Trophoblast cell (in vitro differentiated cells and primary cell): Measurements from ENCODE around the gene PLB1.
A peak's percentile ranks its signal among the peaks of the same experiment; 100 is the strongest.

Experiments used
- DNase-seq, 2 donors: peaks; one replicate each; pipeline ENCODE4 v3.0.0-alpha.2; 2016
- H2AFZ ChIP-seq: 2 replicates; pipeline ENCODE4 v1.6.1; 2013; ENCODE audit warnings: low read length, moderate library complexity, mild to moderate bottlenecking; ENCODE audit not compliant: insufficient read depth, poor library complexity
- H2AK5ac ChIP-seq: 2 replicates; pipeline ENCODE4 v1.6.1; 2013; ENCODE audit warnings: mild to moderate bottlenecking, low read length
- H2BK120ac ChIP-seq: 2 replicates; pipeline ENCODE4 v1.6.1; 2013; ENCODE audit warnings: low read length, mild to moderate bottlenecking, moderate library complexity; ENCODE audit not compliant: insufficient read depth, poor library complexity
- H2BK12ac ChIP-seq: 2 replicates; pipeline ENCODE4 v1.6.1; 2013; ENCODE audit warnings: mild to moderate bottlenecking, low read length, moderate library complexity
- H2BK5ac ChIP-seq: 2 replicates; pipeline ENCODE4 v1.6.1; 2013; ENCODE audit warnings: low read length, low read depth, moderate library complexity, mild to moderate bottlenecking; ENCODE audit not compliant: poor library complexity
- H3K14ac ChIP-seq: 2 replicates; pipeline ENCODE4 v1.6.1; 2013; ENCODE audit warnings: mild to moderate bottlenecking, low read length
- H3K18ac ChIP-seq: 2 replicates; pipeline ENCODE4 v1.6.1; 2013; ENCODE audit warnings: mild to moderate bottlenecking, low read length
- H3K23ac ChIP-seq: 2 replicates; pipeline ENCODE4 v1.6.1; 2013; ENCODE audit warnings: low read length
- H3K27ac ChIP-seq: 2 replicates; pipeline ENCODE4 v1.5.1; 2013; ENCODE audit warnings: low read depth, mild to moderate bottlenecking, inconsistent platforms, low read length, moderate library complexity
- H3K27me3 ChIP-seq: 2 replicates; pipeline ENCODE4 v1.6.1; 2013; ENCODE audit warnings: inconsistent platforms, mild to moderate bottlenecking, low read length, moderate library complexity; ENCODE audit not compliant: insufficient read depth
- H3K36me3 ChIP-seq, 2 experiments: 1 replicate in 1 of 2; 2 replicates in 1 of 2; pipeline ENCODE4 v1.6.1; 2013; ENCODE audit warnings: low read length in 2 of 2, mild to moderate bottlenecking in 2 of 2, moderate library complexity in 1 of 2; ENCODE audit not compliant: insufficient read depth in 2 of 2, control insufficient read depth in 1 of 2
- H3K4ac ChIP-seq: 2 replicates; pipeline ENCODE4 v1.6.1; 2013; ENCODE audit warnings: low read depth, mild to moderate bottlenecking, low read length, moderate library complexity
- H3K4me1 ChIP-seq, 2 experiments: 1 replicate in 1 of 2; 2 replicates in 1 of 2; pipeline ENCODE4 v1.6.1; 2013; ENCODE audit warnings: low read length in 2 of 2, mild to moderate bottlenecking in 2 of 2, moderate library complexity in 1 of 2; ENCODE audit not compliant: insufficient read depth in 2 of 2, control insufficient read depth in 1 of 2
- H3K4me2 ChIP-seq: 2 replicates; pipeline ENCODE4 v1.6.1; 2013; ENCODE audit warnings: inconsistent platforms, mild to moderate bottlenecking, low read length, moderate library complexity
- H3K4me3 ChIP-seq: 2 replicates; pipeline ENCODE4 v1.5.1; 2013; ENCODE audit warnings: mild to moderate bottlenecking, low read depth, low read length, inconsistent platforms
- H3K79me1 ChIP-seq: one replicate; pipeline ENCODE4 v1.6.1; 2013; ENCODE audit warnings: low read length
- H3K79me2 ChIP-seq: 2 replicates; pipeline ENCODE4 v1.6.1; 2013; ENCODE audit warnings: low read length, mild to moderate bottlenecking; ENCODE audit not compliant: control insufficient read depth, insufficient read depth, poor library complexity
- H3K9ac ChIP-seq: 2 replicates; pipeline ENCODE4 v1.6.1; 2013; ENCODE audit warnings: mild to moderate bottlenecking, low read length
- H3K9me3 ChIP-seq: 2 replicates; pipeline ENCODE4 v1.6.1; 2013; ENCODE audit warnings: low read depth, mild to moderate bottlenecking, control low read depth, inconsistent platforms, low read length; ENCODE audit not compliant: insufficient read depth
- H4K12ac ChIP-seq: 2 replicates; pipeline ENCODE4 v1.6.1; 2013; ENCODE audit warnings: low read depth, mild to moderate bottlenecking, low read length, moderate library complexity
- H4K8ac ChIP-seq: 2 replicates; pipeline ENCODE4 v1.6.1; 2013; ENCODE audit warnings: low read depth, mild to moderate bottlenecking, low read length, moderate library complexity
- H4K91ac ChIP-seq: one replicate; pipeline ENCODE4 v1.6.1; 2013; ENCODE audit warnings: low read depth, mild to moderate bottlenecking, low read length, moderate library complexity
- WGBS: extraction: QIAGEN DNeasy Blood & Tissue Kit; methylation state at CpG from one replicate; pipeline ENCODE4 v1.1.7; 2013; ENCODE audit warnings: missing lambda C conversion rate; ENCODE audit not compliant: insufficient read length, insufficient coverage; ENCODE audit errors: extremely low coverage; 5-methylcytosine and 5-hydroxymethylcytosine counted together

The PLB1 gene

GRCh38 chr2:28583899-28584553 lies 88.2 kb downstream of the PLB1 start:
- H3K18ac ChIP-seq = peak overlapping the region; percentile 57
- H3K14ac ChIP-seq = no peak overlapping the region
- H3K23ac ChIP-seq = no peak overlapping the region
- H3K9ac ChIP-seq = no peak overlapping the region
- H4K12ac ChIP-seq = no peak overlapping the region
- no CpG with 5 or more reads among the region's 10 CpGs for WGBS
- H3K4me1 ChIP-seq = peaks cover 13 to 15% of the 10 kb centered on the region in 2 experiments
- H3K79me2 ChIP-seq = peaks cover 2% of the 10 kb centered on the region
- peak overlapping the region; percentile 39 for H4K8ac ChIP-seq
- H3K4ac ChIP-seq = no peak overlapping the region
- H3K27me3 ChIP-seq = no peaks in the 10 kb centered on the region
- peak; percentile 82 to 84 for DNase-seq
- H2BK5ac ChIP-seq = no peak overlapping the region
- peak overlapping the region; percentile 41 for H2BK120ac ChIP-seq
- no peak overlapping the region for H4K91ac ChIP-seq
- H3K4me3 ChIP-seq = no peak overlapping the region
- no peak overlapping the region for H2AK5ac ChIP-seq
- no peak overlapping the region for H2AFZ ChIP-seq
- peak overlapping the region; percentile 58 for H3K27ac ChIP-seq
- H2BK12ac ChIP-seq = peak overlapping the region; percentile 83
- no peaks in the 10 kb centered on the region for H3K36me3 ChIP-seq
- peak overlapping the region; percentile 38 for H3K4me2 ChIP-seq
- peaks cover 7% of the 10 kb centered on the region for H3K79me1 ChIP-seq
- no peaks in the 10 kb centered on the region for H3K9me3 ChIP-seq

- H3K18ac ChIP-seq = no peak overlapping the region
- peaks cover 11 to 12% of the 10 kb centered on the region in 2 experiments for H3K4me1 ChIP-seq
- no peak overlapping the region for H4K12ac ChIP-seq
- H3K9me3 ChIP-seq = no peaks in the 10 kb centered on the region
- H2BK120ac ChIP-seq = no peak overlapping the region
- no peaks in the 10 kb centered on the region for H3K27me3 ChIP-seq
- no peak overlapping the region for H3K14ac ChIP-seq
- H3K4me2 ChIP-seq = no peak overlapping the region
- peaks cover 2% of the 10 kb centered on the region for H3K79me2 ChIP-seq
- no peak for DNase-seq
- H2BK5ac ChIP-seq = no peak overlapping the region
- H3K9ac ChIP-seq = no peak overlapping the region
- H3K36me3 ChIP-seq = no peaks in the 10 kb centered on the region
- no peak overlapping the region for H4K91ac ChIP-seq
- H2AFZ ChIP-seq = no peak overlapping the region
- no peak overlapping the region for H3K4me3 ChIP-seq
- peaks cover 5% of the 10 kb centered on the region for H3K79me1 ChIP-seq
- H2BK12ac ChIP-seq = no peak overlapping the region
- H2AK5ac ChIP-seq = no peak overlapping the region
- H3K4ac ChIP-seq = no peak overlapping the region
- H3K23ac ChIP-seq = no peak overlapping the region
- H4K8ac ChIP-seq = no peak overlapping the region
- H3K27ac ChIP-seq = no peak overlapping the region
- no CpG with 5 or more reads among the region's 7 CpGs for WGBS
These were observed 91.0 kb downstream of the PLB1 start for GRCh38 chr2:28586867-28587266.

GRCh38 chr2:28587526-28588291 lies 91.8 kb downstream of the PLB1 start:
- Histone ChIP-seq H2BK5ac (no peak overlapping the region), H3K23ac (no peak overlapping the region), H3K27me3 (no peaks in the 10 kb centered on the region), H3K14ac (no peak overlapping the region), H3K27ac (no peak overlapping the region), H3K4ac (no peak overlapping the region), H3K36me3 (no peaks in the 10 kb centered on the region), H3K9me3 (no peaks in the 10 kb centered on the region), H3K79me2 (peaks cover 2% of the 10 kb centered on the region), H2BK120ac (no peak overlapping the region), H3K9ac (no peak overlapping the region), H3K4me1 (peaks cover 11 to 12% of the 10 kb centered on the region in 2 experiments), H3K79me1 (peaks cover 5% of the 10 kb centered on the region), H3K4me2 (no peak overlapping the region), H2AFZ (no peak overlapping the region), H2BK12ac (no peak overlapping the region), H4K12ac (no peak overlapping the region), H2AK5ac (no peak overlapping the region), H3K18ac (no peak overlapping the region), H4K8ac (no peak overlapping the region), H3K4me3 (no peak overlapping the region), H4K91ac (no peak overlapping the region)
- DNase-seq = no peak
- no CpG with 5 or more reads among the region's 15 CpGs for WGBS

GRCh38 chr2:28588292-28588670 lies 92.4 kb downstream of the PLB1 start:
- Histone ChIP-seq H2BK5ac (no peak overlapping the region), H3K27ac (no peak overlapping the region), H4K12ac (no peak overlapping the region), H3K14ac (no peak overlapping the region), H3K4me3 (no peak overlapping the region), H3K79me2 (peaks cover 2% of the 10 kb centered on the region), H2BK120ac (no peak overlapping the region), H4K91ac (no peak overlapping the region), H4K8ac (peak overlapping the region; percentile 14), H3K9me3 (no peaks in the 10 kb centered on the region), H2BK12ac (peak overlapping the region; percentile 5), H2AK5ac (no peak overlapping the region), H3K9ac (no peak overlapping the region), H3K27me3 (no peaks in the 10 kb centered on the region), H3K23ac (no peak overlapping the region), H3K4me2 (no peak overlapping the region), H3K79me1 (peaks cover 5% of the 10 kb centered on the region), H3K18ac (no peak overlapping the region), H3K36me3 (no peaks in the 10 kb centered on the region), H2AFZ (no peak overlapping the region), H3K4me1 (peaks cover 11 to 12% of the 10 kb centered on the region in 2 experiments), H3K4ac (no peak overlapping the region)
- no CpG with 5 or more reads among the region's 3 CpGs for WGBS
- no peak for DNase-seq
